GM18507 (cell line): ENCODE measurements around the gene CCNDBP1.

Source experiments
- DNase-seq: peaks from one replicate; pipeline ENCODE4 v3.0.0; 2011; ENCODE audit warnings: low read depth; ENCODE audit not compliant: insufficient read length; ENCODE audit errors: extremely low spot score
- FAIRE-seq: peaks from 2 replicates; lab custom pipeline; 2011; peaks lifted over from hg19 to GRCh38; lab: Jason Lieb, UNC

Gene CCNDBP1

DNA sequence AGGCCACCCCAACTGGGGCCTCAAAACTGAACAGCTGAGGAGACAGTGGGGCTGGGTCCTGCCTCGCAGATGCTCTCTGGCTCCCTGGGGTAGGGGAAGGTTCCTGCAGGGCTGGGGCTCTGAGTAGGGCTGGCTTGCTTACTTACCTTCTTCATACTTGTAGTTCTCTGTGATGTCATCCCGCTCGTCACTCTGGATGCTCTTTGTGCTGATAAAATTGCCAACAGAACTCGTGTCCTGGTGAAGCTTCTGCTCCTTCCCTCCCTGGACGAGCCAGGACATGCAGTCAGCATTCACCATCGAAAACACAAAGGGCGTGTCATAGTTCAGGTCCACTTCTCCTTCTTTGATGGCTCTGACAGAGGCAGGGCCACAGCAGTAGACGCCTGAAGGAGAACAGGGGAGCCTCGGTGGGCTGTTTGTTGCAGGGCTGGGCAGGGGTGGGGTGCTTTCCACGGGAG is 53.5 kb downstream of the CCNDBP1 start:
- DNase-seq (no peak), FAIRE-seq (no peak)

DNA sequence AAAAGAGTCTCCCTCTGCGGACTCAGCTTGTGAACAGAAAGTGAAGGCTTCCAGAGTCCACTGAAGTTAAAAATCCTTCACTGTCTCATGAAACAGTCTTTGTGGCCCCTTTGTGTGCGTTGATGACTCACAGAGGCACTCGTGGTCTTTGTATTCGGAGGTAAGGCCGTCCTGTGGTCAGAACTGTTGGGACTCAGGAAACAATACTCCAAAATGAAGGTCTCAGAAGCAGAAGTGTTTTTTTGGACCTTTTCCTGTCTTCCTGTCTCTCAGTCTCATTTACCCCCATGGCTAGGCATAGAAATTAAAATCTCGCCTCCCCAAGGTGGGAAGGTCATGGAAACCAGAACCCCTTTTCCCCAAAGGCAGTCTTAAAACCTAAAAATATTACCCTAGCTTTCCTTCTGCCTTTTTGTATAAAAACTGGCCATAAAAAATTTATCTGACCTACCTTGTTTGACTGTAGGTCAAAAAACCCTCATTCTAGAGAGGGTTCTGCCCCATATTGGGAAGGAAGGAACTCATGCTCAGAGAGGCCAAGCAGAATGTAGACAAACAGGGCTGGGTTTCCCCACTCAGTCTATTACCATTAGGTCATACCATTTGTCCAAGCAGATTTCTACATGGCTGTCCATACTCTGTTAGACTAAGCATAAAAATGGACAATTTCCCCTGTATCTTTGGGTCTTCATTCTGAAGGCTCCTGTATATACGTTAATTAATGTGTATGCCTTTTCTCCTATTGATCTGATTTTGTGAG is 54.7 kb downstream of the CCNDBP1 start:
- peak; percentile 28 for DNase-seq
- FAIRE-seq = peak; percentile 80

DNA sequence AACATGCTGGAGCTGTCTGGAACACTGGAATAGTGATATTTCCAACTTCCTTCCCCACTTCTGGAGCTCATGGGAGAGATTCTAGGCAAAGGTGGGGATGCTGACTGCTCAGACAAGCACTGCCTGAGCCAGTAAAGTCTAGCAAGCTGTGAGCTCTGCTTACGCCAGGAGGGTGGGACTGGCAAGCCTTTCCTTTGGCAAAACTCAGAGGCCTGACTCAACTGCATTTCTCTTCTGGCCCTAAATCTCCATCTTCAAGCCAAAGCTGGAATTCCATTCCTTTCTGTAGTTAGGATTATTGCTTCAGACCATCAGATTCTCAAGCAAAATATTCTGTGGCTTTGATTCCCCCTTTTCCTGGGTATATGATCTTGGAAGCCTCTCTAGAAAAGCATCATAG is 55.9 kb downstream of the CCNDBP1 start:
- FAIRE-seq = no peak

DNA sequence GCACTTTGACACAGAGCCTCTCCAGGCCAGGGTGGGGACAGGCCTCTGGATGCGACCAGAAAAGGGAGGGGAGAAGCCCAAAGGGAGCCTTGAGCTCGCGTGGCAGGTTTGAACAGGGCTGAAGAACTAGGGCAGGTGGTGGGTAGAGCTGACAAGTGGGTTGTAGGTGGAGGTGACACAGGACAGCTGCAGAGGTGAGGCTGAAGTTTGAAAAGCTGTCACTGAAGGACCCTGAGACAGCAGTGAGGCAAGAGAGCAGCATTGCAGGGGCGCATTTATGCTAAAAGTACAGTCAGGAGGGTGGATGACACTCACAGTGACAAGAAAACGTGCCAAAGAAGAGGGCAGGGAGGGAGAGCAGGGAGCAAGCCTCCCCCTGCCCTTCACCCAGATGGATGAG is 57.4 kb downstream of the CCNDBP1 start:
- DNase-seq (no peak), FAIRE-seq (no peak)

More for the DNA sequence above, 55.9 kb downstream of the CCNDBP1 start:
- DNase-seq = no peak

DNA sequence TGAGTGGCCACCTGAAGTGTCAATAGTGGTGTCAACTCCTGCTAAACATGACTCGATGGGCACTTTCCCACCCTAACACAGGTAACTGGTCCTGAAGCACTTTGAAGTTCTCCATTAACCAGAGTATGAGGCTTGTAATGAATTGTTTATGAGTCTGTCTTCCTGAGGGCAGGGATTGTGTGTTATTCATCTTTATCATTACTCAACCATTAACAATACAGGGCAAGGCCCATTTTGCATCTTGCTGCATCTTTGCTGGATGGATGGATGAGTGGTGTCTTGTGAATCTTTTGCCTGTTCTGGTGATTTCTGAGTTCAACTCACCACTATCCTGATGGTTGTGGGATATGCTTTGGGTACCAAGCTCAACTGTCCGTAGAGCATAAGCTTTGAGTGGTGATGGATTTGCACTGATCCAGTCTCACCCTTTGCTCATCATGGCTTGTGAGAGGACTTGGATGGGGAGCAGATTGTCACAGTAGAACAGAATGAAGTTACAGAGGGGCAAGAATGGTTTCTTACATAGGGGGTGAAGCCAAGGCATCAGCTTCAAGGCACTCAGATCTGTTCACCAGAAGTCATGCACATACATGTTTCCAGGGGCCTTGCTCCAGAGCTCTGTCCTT is 57.9 kb downstream of the CCNDBP1 start:
- DNase-seq (no peak), FAIRE-seq (no peak)

DNA sequence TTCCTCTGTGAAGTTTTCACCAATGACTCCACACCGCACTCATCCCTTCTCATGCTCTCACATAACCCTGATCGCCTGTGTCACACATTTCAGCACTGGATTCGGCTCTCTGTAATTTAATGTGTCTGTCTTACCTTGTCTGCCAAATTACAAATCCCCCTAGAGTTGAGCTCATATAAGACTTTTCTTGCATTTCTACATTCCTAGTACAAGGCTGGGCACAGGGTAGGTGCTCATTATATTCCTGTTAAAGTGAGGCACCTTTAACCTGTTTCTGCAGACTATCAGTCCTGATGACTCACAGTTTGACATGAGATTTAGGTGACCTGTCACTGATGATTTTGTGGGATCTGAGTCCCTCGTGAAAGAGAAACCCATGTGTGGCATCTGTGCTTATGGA is 58.9 kb downstream of the CCNDBP1 start:
- no peak for FAIRE-seq

DNA sequence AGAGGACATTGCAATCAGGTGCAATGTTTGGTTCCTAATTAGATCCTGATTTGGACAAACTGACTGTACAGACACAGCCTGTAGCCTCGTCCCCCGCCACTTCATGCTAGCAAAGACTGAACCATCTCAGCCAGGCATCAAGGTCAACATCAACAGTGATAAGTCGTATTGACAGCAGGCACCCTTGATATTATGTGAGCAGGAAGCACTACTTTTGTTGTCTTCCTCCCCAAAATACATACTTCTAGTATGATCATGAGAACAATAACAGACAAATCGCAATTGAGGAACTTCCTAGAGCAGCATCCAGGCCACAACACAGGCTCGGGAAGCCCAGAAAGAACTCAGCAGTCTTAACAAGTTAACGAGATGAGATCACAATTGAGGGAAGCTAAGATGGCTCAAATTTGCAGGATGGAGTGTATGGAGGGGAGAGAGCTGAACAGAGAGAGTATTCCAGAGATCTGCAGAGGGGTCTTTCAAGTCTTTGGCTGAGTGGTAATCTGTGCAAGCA is 61.1 kb downstream of the CCNDBP1 start:
- no peak for DNase-seq
- FAIRE-seq = no peak

More for the DNA sequence above, 58.9 kb downstream of the CCNDBP1 start:
- DNase-seq = no peak
